ENCODE measurements around the gene LHX2.

GRCh38 chr9:124008694-124009530, 2.7 kb upstream of the LHX2 start:
- TF ChIP-seq EZH2 (IDR thresholded peaks at IDR 0.05; ENCODE audit: insufficient read depth, poor library complexity, severe bottlenecking) (peak; percentile 8), EZH2phosphoT487 (IDR thresholded peaks at IDR 0.05; ENCODE audit: insufficient read depth, low read depth) (no peak)

All from GM23248 (cell line).